NCI-H1436 treated with DMSO at 0.1 percent for 48 hours (cell line): ENCODE results near the gene MRPS27.

Experiments
- DNase-seq: peaks from one replicate; lab custom pipeline; 2025; lab: John Stamatoyannopoulos, UW

MRPS27 gene

GRCh38 chr5:72256536-72256935 lies 63.5 kb downstream of the MRPS27 start:
- no peak for DNase-seq

- DNase-seq: no peak
Observed at GRCh38 chr5:72255670-72256069, 64.4 kb downstream of the MRPS27 start.

GRCh38 chr5:72255237-72255636 lies 64.8 kb downstream of the MRPS27 start:
- no peak for DNase-seq

GRCh38 chr5:72252574-72253155 lies 67.4 kb downstream of the MRPS27 start:
- DNase-seq: no peak

GRCh38 chr5:72252008-72252407 lies 68.0 kb downstream of the MRPS27 start:
- no peak for DNase-seq

GRCh38 chr5:72251386-72251785 lies 68.7 kb downstream of the MRPS27 start:
- no peak for DNase-seq

- DNase-seq: no peak
Observed at GRCh38 chr5:72248410-72248981, 71.5 kb downstream of the MRPS27 start.

- no peak for DNase-seq
Observed at GRCh38 chr5:72246954-72247442, 73.0 kb downstream of the MRPS27 start.

GRCh38 chr5:72245951-72246532 lies 74.0 kb downstream of the MRPS27 start:
- DNase-seq: no peak

- DNase-seq: no peak
Observed at GRCh38 chr5:72245546-72245945, 74.5 kb downstream of the MRPS27 start.

- DNase-seq: no peak
Observed at GRCh38 chr5:72244862-72245371, 75.1 kb downstream of the MRPS27 start.

- no peak for DNase-seq
Observed at GRCh38 chr5:72243706-72244105, 76.3 kb downstream of the MRPS27 start.

- DNase-seq: no peak
Observed at GRCh38 chr5:72242796-72243475, 77.1 kb downstream of the MRPS27 start.

- DNase-seq: no peak
Observed at GRCh38 chr5:72241346-72242003, 78.6 kb downstream of the MRPS27 start.

GRCh38 chr5:72238712-72239445 lies 81.2 kb downstream of the MRPS27 start:
- DNase-seq: no peak

GRCh38 chr5:72237879-72238278 lies 82.2 kb downstream of the MRPS27 start:
- no peak for DNase-seq

GRCh38 chr5:72237415-72237814 lies 82.6 kb downstream of the MRPS27 start:
- no peak for DNase-seq

GRCh38 chr5:72235725-72236124 lies 84.3 kb downstream of the MRPS27 start:
- no peak for DNase-seq

- DNase-seq: no peak
Observed at GRCh38 chr5:72234868-72235267, 85.2 kb downstream of the MRPS27 start.

GRCh38 chr5:72234265-72234700 lies 85.8 kb downstream of the MRPS27 start:
- no peak for DNase-seq

GRCh38 chr5:72233835-72234234 lies 86.2 kb downstream of the MRPS27 start:
- no peak for DNase-seq

- no peak for DNase-seq
Observed at GRCh38 chr5:72232838-72233237, 87.2 kb downstream of the MRPS27 start.
